ENCODE results near the gene DSCAML1. TPM values are rescaled to one million over a fixed set of nuclear protein-coding genes. Genes with fewer than 3 reads are reported as not detected.

Gene DSCAML1
- total and polyA plus RNA-seq, 2 donors, result 0.32 to 0.47 TPM

DNA sequence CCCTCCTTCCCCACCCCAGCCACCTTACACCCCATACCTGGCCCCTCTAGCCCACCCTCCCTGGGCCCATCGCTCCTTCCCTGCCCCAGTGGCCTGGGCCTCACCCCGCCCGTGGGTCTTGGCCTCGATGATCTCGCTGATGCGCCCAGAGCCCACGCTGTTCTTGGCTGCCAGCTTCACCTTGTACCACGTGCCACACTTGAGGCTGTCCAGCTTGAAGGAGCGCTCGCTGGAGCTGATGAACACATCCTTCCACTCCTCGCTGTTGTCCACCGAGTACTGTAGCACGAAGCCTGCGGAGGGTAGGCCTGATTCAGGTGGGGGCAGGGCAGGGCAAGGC, 359.3 kb downstream of the DSCAML1 start:
- no peaks in the 10 kb centered on the region for H3K9me3 ChIP-seq (ENCODE audit: control insufficient read depth in 2 of 2, insufficient read depth in 1 of 2, low read length in 1 of 2)
- H3K4me3 ChIP-seq (ENCODE audit: low read length in 2 of 2), result no peak overlapping the region
- no peaks in the 10 kb centered on the region for H3K36me3 ChIP-seq (ENCODE audit: control insufficient read depth in 2 of 2, insufficient read depth in 2 of 2, low read length in 1 of 2)
- H3K27me3 ChIP-seq (ENCODE audit: control insufficient read depth in 2 of 2, insufficient read depth in 1 of 2, low read length in 1 of 2), result peaks cover 0 to 10% of the 10 kb centered on the region in 2 donors
- WGBS, result 93% methylated on average over 14 of the region's 14 CpGs
- no peaks in the 10 kb centered on the region for H3K4me1 ChIP-seq (ENCODE audit: control insufficient read depth in 2 of 2, insufficient read depth in 2 of 2, low read length in 2 of 2)
- no peak for DNase-seq (ENCODE audit: low read depth in 6 of 9, low spot score in 9 of 9)
- H3K27ac ChIP-seq (ENCODE audit: low read depth in 1 of 2, low read length in 1 of 2), result no peak overlapping the region

DNA sequence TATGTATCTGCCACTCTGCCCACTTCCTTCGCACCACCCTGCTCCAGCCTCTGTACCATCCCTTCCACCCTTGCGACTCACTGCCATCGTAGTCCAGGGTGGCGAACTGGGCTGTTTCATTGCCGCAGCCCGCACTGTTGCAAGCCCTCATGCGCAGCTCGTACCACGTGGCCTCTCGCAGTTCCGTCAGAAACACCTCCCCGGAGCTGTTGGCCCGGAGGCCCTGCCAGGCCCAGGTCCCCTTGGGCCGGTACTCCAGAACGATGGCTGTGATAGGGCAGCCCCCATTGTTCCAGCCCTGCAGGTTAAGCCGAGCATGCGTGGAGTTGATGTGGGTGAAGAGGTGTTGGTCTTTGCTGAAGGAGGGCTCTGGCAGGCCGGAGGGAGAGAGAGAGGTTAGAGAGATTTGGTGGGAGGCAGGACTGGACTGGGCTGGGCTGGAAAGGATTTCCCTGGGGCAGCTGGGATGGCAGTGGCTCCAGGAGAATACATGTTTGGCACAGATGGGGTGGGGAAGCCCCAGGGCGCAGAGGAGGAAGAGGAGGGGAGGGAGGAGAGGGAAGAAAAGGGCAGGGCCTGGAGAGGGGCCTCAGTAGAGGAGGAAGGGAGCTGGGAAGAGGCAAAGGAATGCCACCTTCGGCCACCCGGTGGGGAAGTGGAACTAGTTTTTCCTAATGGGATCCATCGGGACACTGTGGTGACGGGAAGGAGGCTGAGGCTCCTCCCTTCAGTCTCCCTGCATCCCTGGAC, 359.8 kb downstream of the DSCAML1 start:
- WGBS, result 95% methylated on average over 23 of the region's 23 CpGs
- no peak for DNase-seq (ENCODE audit: low read depth in 6 of 9, low spot score in 9 of 9)
- H3K27ac ChIP-seq (ENCODE audit: low read depth in 1 of 2, low read length in 1 of 2), result no peak overlapping the region
- no peaks in the 10 kb centered on the region for H3K36me3 ChIP-seq (ENCODE audit: control insufficient read depth in 2 of 2, insufficient read depth in 2 of 2, low read length in 1 of 2)
- H3K4me3 ChIP-seq (ENCODE audit: low read length in 2 of 2), result no peak overlapping the region
- H3K27me3 ChIP-seq (ENCODE audit: control insufficient read depth in 2 of 2, insufficient read depth in 1 of 2, low read length in 1 of 2), result peaks cover 0 to 5% of the 10 kb centered on the region in 2 donors
- H3K9me3 ChIP-seq (ENCODE audit: control insufficient read depth in 2 of 2, insufficient read depth in 1 of 2, low read length in 1 of 2), result no peaks in the 10 kb centered on the region
- H3K4me1 ChIP-seq (ENCODE audit: control insufficient read depth in 2 of 2, insufficient read depth in 2 of 2, low read length in 2 of 2), result no peaks in the 10 kb centered on the region

DNA sequence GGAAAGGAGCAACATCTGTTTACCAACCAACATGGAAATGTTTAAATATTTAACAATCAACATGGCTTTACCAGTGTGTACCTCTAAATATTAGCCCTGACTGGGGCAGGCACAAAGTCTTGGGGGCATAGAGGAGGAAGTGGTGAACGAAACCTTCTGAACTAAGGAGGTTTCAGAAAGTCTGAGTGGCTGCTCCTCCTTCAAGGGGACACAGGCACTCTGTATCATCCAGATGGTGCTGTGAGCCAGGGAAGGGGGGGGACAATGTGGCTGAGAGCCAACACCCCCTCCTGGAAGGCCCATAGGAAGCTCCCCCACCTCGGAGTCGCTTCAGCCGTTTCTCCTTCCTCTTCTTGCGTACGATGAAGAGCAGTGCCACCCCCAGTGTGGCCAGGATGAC, 361.7 kb downstream of the DSCAML1 start:
- 18% methylated on average over 6 of the region's 6 CpGs for WGBS
- H3K4me3 ChIP-seq (ENCODE audit: low read length in 2 of 2), result no peak overlapping the region
- no peaks in the 10 kb centered on the region for H3K36me3 ChIP-seq (ENCODE audit: control insufficient read depth in 2 of 2, insufficient read depth in 2 of 2, low read length in 1 of 2)
- no peaks in the 10 kb centered on the region for H3K4me1 ChIP-seq (ENCODE audit: control insufficient read depth in 2 of 2, insufficient read depth in 2 of 2, low read length in 2 of 2)
- H3K27me3 ChIP-seq (ENCODE audit: control insufficient read depth in 2 of 2, insufficient read depth in 1 of 2, low read length in 1 of 2), result peaks cover 0 to 5% of the 10 kb centered on the region in 2 donors
- H3K9me3 ChIP-seq (ENCODE audit: control insufficient read depth in 2 of 2, insufficient read depth in 1 of 2, low read length in 1 of 2), result no peaks in the 10 kb centered on the region
- no peak overlapping the region for H3K27ac ChIP-seq (ENCODE audit: low read depth in 1 of 2, low read length in 1 of 2)
- no peak for DNase-seq (ENCODE audit: low read depth in 6 of 9, low spot score in 9 of 9)

DNA sequence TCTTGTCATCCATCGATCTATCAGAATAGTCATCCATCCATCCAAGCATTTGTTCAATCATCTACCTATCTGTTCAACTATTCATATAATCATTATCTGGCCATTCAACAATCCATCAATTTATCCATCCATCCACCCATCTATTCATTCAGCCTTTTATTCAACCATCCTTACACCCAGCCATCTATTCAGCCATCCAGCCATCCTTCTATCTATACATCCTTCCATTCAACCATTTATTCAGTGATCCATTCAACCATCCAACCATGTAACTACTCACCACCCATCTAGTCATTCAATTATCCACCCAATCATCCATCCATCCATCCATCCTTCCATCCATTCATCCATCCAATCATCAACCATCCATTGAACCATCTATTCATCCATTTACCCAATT, 362.5 kb downstream of the DSCAML1 start:
- Histone ChIP-seq H3K27ac (ENCODE audit: low read depth in 1 of 2, low read length in 1 of 2) (no peak overlapping the region), H3K36me3 (ENCODE audit: control insufficient read depth in 2 of 2, insufficient read depth in 2 of 2, low read length in 1 of 2) (no peaks in the 10 kb centered on the region), H3K4me3 (ENCODE audit: low read length in 2 of 2) (no peak overlapping the region), H3K4me1 (ENCODE audit: control insufficient read depth in 2 of 2, insufficient read depth in 2 of 2, low read length in 2 of 2) (no peaks in the 10 kb centered on the region), H3K9me3 (ENCODE audit: control insufficient read depth in 2 of 2, insufficient read depth in 1 of 2, low read length in 1 of 2) (no peaks in the 10 kb centered on the region), H3K27me3 (ENCODE audit: control insufficient read depth in 2 of 2, insufficient read depth in 1 of 2, low read length in 1 of 2) (peaks cover 0 to 5% of the 10 kb centered on the region in 2 donors)
- DNase-seq (ENCODE audit: low read depth in 6 of 9, low spot score in 9 of 9), result no peak
- 97% methylated on average over 1 of the region's 1 CpG for WGBS

DNA sequence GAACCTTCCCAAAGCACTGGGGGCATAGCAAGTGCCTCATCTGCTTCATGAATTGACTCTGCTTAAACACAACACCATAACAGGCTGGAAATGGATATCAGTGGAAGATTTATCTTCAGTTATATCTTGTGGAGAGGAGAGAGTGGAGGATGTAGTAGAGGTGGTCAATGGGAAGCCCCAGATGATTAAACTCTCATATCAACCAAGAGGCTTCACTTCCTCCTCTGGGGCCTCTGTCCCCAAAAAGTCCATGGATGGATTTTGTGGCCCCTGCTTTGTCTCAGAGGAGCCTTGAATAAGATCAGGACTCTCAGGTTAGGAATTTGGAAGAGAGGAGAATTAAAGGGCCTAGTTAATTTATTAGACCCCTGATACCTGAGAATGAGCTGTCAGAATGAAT, 363.3 kb downstream of the DSCAML1 start:
- no peak for DNase-seq (ENCODE audit: low read depth in 6 of 9, low spot score in 9 of 9)
- H3K4me3 ChIP-seq (ENCODE audit: low read length in 2 of 2), result no peak overlapping the region
- H3K36me3 ChIP-seq (ENCODE audit: control insufficient read depth in 2 of 2, insufficient read depth in 2 of 2, low read length in 1 of 2), result no peaks in the 10 kb centered on the region
- H3K27me3 ChIP-seq (ENCODE audit: control insufficient read depth in 2 of 2, insufficient read depth in 1 of 2, low read length in 1 of 2), result peaks cover 0 to 5% of the 10 kb centered on the region in 2 donors
- H3K9me3 ChIP-seq (ENCODE audit: control insufficient read depth in 2 of 2, insufficient read depth in 1 of 2, low read length in 1 of 2), result no peaks in the 10 kb centered on the region
- H3K27ac ChIP-seq (ENCODE audit: low read depth in 1 of 2, low read length in 1 of 2), result no peak overlapping the region
- no peaks in the 10 kb centered on the region for H3K4me1 ChIP-seq (ENCODE audit: control insufficient read depth in 2 of 2, insufficient read depth in 2 of 2, low read length in 2 of 2)

DNA sequence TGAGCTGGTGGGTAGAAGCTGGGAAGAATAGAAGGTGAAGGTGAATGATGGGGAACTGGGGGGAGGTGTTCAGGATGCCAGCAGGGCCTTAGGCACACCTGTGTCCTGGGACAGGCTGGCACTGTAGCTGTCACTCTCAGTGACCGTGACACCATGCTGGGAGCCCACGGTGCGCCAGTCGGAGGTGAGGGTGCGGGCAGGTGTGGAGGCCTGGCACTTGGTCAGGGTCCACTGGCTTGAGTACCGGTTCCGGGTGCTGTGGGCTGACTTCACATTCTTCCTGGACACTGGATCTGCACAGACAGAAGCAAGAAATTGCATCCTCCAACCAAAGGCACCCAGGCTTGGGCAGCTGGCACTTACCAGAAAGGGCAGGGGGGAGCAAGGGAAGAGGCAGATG, 365.6 kb downstream of the DSCAML1 start:
- over 99% methylated on average over 7 of the region's 7 CpGs for WGBS
- H3K27me3 ChIP-seq (ENCODE audit: control insufficient read depth in 2 of 2, insufficient read depth in 1 of 2, low read length in 1 of 2), result peaks cover 0 to 10% of the 10 kb centered on the region in 2 donors
- no peak overlapping the region for H3K27ac ChIP-seq (ENCODE audit: low read depth in 1 of 2, low read length in 1 of 2)
- no peaks in the 10 kb centered on the region for H3K9me3 ChIP-seq (ENCODE audit: control insufficient read depth in 2 of 2, insufficient read depth in 1 of 2, low read length in 1 of 2)
- no peak for DNase-seq (ENCODE audit: low read depth in 6 of 9, low spot score in 9 of 9)
- H3K4me1 ChIP-seq (ENCODE audit: control insufficient read depth in 2 of 2, insufficient read depth in 2 of 2, low read length in 2 of 2), result no peaks in the 10 kb centered on the region
- no peak overlapping the region for H3K4me3 ChIP-seq (ENCODE audit: low read length in 2 of 2)
- no peaks in the 10 kb centered on the region for H3K36me3 ChIP-seq (ENCODE audit: control insufficient read depth in 2 of 2, insufficient read depth in 2 of 2, low read length in 1 of 2)

DNA sequence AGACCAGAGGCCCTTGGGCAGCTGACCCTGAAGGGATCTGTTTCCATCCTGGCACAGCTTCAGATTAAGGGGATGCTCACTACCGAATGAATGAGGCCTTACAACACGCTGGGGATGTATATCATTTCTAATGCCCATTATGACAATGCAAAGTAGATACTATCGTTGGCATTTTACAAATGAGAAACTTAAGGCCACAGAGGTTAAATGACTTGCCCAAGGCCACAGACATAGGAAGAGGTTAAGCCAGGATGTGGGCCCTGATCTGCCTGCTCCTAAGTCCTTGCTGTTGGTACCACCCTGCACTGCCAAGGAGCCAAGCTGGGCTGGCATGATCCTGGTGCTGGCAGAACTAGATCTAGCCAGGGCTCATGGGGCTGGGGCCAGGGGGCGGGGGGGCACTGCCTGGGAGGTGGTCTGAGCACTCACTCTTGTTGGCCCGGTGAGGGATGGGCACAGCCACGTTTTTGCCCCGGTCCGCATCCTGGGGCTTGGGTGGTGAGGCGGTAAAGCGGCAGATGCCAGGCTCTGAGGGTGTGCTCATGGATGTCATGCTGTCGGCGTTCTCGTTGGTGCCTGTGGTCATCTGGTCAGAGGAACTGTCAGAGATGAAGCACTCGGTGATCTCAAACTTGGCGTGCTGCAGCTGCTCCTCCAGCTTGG, 366.6 kb downstream of the DSCAML1 start:
- 94% methylated on average over 15 of the region's 15 CpGs for WGBS
- Histone ChIP-seq H3K4me3 (ENCODE audit: low read length in 2 of 2) (no peak overlapping the region), H3K9me3 (ENCODE audit: control insufficient read depth in 2 of 2, insufficient read depth in 1 of 2, low read length in 1 of 2) (no peaks in the 10 kb centered on the region), H3K36me3 (ENCODE audit: control insufficient read depth in 2 of 2, insufficient read depth in 2 of 2, low read length in 1 of 2) (no peaks in the 10 kb centered on the region), H3K27me3 (ENCODE audit: control insufficient read depth in 2 of 2, insufficient read depth in 1 of 2, low read length in 1 of 2) (peaks cover 0 to 8% of the 10 kb centered on the region in 2 donors), H3K4me1 (ENCODE audit: control insufficient read depth in 2 of 2, insufficient read depth in 2 of 2, low read length in 2 of 2) (no peaks in the 10 kb centered on the region), H3K27ac (ENCODE audit: low read depth in 1 of 2, low read length in 1 of 2) (no peak overlapping the region)
- DNase-seq (ENCODE audit: low read depth in 6 of 9, low spot score in 9 of 9), result no peak

DNA sequence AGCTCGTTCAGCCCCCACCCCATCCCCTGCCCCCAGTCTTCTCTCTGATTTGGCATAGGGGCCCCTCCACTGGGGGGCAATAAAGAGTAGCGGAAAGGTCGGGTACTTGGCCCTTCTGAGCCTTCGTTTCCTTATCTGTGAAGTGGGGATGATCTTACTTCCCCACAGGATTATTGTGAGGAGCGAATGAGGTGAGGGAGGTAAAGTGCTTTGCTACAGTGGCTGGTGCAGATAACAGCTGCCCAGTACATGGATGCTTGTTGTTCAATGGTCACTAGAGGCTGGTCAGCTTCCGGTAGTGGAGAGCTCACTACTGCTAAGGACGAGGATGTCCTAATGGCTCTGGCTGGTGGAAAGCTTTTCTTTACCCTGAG, 368.2 kb downstream of the DSCAML1 start:
- Histone ChIP-seq H3K27me3 (ENCODE audit: control insufficient read depth in 2 of 2, insufficient read depth in 1 of 2, low read length in 1 of 2) (peaks cover 0 to 8% of the 10 kb centered on the region in 2 donors), H3K36me3 (ENCODE audit: control insufficient read depth in 2 of 2, insufficient read depth in 2 of 2, low read length in 1 of 2) (no peaks in the 10 kb centered on the region), H3K4me1 (ENCODE audit: control insufficient read depth in 2 of 2, insufficient read depth in 2 of 2, low read length in 2 of 2) (no peaks in the 10 kb centered on the region), H3K9me3 (ENCODE audit: control insufficient read depth in 2 of 2, insufficient read depth in 1 of 2, low read length in 1 of 2) (no peaks in the 10 kb centered on the region), H3K4me3 (ENCODE audit: low read length in 2 of 2) (no peak overlapping the region), H3K27ac (ENCODE audit: low read depth in 1 of 2, low read length in 1 of 2) (no peak overlapping the region)
- DNase-seq (ENCODE audit: low read depth in 6 of 9, low spot score in 9 of 9), result no peak
- 91% methylated on average over 7 of the region's 7 CpGs for WGBS

DNA sequence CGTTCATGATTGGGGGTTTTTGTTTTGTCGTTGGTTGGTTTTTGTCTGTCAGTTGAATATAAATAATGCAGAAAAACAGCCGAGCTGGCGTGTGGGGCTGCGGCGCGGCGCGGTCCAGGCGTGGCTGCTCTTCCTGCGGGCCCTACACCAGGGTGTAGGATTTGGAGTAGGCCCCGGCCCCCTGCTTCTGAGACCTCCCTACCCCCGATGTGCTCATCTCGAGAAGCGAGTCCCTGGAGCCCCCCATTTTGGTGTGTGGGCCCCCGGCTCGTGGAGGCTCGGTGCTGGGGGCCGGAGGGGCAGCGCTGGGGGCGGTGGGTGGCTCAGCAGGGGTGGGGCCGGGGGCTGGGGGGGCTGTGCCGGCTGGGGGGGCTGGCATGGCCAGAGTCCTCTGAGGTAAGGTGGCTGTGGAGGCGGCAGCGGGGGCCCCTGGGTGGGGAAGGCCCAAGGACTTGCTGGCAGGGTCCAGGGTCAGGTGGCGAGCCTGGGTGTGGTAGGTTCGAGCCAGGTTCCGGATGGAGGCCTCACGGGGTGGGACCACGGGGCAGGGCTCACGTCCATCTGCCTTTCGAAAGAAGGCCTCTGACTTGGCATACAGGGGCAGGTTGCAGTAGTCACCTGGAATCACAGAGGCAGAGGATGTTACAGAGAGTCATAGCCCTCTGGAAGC, 368.7 kb downstream of the DSCAML1 start:
- DNase-seq (ENCODE audit: low read depth in 6 of 9, low spot score in 9 of 9), result no peak
- H3K4me1 ChIP-seq (ENCODE audit: control insufficient read depth in 2 of 2, insufficient read depth in 2 of 2, low read length in 2 of 2), result no peaks in the 10 kb centered on the region
- H3K9me3 ChIP-seq (ENCODE audit: control insufficient read depth in 2 of 2, insufficient read depth in 1 of 2, low read length in 1 of 2), result no peaks in the 10 kb centered on the region
- H3K27ac ChIP-seq (ENCODE audit: low read depth in 1 of 2, low read length in 1 of 2), result no peak overlapping the region
- H3K36me3 ChIP-seq (ENCODE audit: control insufficient read depth in 2 of 2, insufficient read depth in 2 of 2, low read length in 1 of 2), result no peaks in the 10 kb centered on the region
- WGBS, result 89% methylated on average over 32 of the region's 32 CpGs
- peaks cover 0 to 8% of the 10 kb centered on the region in 2 donors for H3K27me3 ChIP-seq (ENCODE audit: control insufficient read depth in 2 of 2, insufficient read depth in 1 of 2, low read length in 1 of 2)
- no peak overlapping the region for H3K4me3 ChIP-seq (ENCODE audit: low read length in 2 of 2)

Measured in thymus (tissue), 11 donors.